G401 (cell line): ENCODE measurements around the gene LRRC40. TPM values are rescaled to one million over a fixed set of nuclear protein-coding genes. Genes with fewer than 3 reads are reported as not detected.
"Not testable (repeated sequence)": the region's sequence is repeated elsewhere in the genome, so short reads cannot be mapped to it uniquely, and the experiment has no call there.

Experiments
- DNase-seq: peaks from one replicate; pipeline ENCODE4 v3.0.0-alpha.2; 2015; ENCODE audit warnings: low spot score
- in situ Hi-C: cut with HindIII; loops from 2 replicates; pipeline ENCODE4 v1.10.0; 2016; ENCODE audit warnings: low sequenced_read_pairs, mixed read lengths
- total RNA-seq: library from RNA; depleted of rRNA; stranded (reverse); fragments of >200 nt; shearing (Covaris generic); gene quantifications from 2 replicates; pipeline ENCODE4 v1.2.3, GENCODE V29; 2014

The LRRC40 gene
- total RNA-seq, 1 experiment from 2014 or later = 70.1 TPM

DNA sequence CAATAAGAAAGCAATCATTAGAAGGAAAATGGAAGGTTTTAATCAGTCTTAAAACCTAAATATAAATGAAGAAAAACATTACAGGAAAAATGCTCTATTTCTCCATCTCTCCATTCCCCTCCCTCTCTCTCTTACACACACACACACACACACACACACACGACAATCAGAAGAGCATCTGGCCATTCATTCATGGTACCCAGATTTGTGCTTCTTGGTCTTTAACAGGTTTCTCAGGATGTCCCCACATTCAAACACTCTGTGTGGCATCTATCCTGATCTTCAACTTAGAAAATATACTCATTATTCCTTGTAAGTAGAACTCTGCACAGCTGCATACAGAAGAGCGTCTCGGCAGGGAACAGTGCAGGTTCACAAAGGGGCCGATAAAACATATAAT lies 779 bp downstream of the LRRC40 start:
- in situ Hi-C loops = no loop called here
- DNase-seq = no peak

DNA sequence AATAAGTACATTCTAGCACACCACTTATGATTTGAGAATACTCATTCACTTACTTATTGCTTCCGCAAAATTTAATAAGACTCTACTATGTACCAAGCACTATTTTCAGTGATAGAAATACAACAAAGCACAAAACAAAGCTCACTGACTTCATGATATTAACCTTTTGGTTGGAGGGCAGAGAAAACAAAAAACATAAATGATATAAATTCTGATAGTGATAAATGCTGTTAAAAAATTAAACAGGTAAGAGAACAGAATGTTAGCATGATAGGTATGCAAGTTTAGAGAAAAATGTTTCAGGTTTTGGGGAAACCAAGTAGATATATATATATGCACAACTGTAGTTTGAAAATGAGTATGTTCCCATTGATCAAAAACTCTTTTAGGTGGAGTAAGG lies 1.2 kb downstream of the LRRC40 start:
- no peak for DNase-seq
- in situ Hi-C loops = no loop called here

- in situ Hi-C loops = no loop called here
- no peak for DNase-seq
Observed at GRCh38 chr1:70202173-70202758, 3.1 kb downstream of the LRRC40 start.

DNA sequence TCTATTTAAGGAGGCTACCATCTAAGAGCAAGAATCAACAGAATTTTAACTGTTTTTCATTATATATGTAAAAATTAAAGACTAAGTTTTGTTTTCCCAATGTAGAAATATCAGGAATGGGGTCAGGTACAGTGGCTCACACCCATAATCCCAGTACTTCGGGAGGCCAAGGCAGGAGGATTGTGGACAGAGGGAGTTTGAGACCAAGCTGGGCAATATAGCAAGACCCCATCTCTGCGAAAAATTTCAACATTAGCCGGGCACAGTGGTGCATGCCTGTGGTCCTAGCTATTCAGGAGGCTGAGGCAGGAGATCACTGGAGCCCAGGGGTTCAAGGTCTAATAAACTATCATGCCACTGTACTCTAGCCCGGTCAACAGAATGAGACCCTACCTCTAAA lies 5.3 kb downstream of the LRRC40 start:
- no peak for DNase-seq
- in situ Hi-C loops = no loop called here

- in situ Hi-C loops = no loop called here
- no peak for DNase-seq
Observed at GRCh38 chr1:70196333-70196732, 9.0 kb downstream of the LRRC40 start.

DNA sequence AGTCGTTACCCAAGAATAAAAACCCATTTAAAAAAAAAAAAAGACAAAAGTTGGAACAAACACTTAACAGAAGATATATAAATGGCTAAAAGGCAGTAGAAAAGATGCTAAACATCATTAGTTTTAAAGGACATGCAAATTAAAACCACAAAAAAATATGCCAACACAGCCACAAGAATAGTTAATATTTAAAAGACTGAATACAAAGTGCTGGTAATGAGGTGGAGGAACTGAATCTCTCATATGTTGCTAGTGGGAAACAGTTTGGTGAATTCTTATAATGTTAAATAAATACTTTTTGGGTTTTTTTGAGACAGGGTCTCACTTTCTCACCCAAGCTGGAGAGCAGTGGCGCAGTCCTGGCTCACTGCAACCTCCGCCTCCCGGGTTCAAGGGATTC lies 10.0 kb downstream of the LRRC40 start:
- DNase-seq = no peak
- in situ Hi-C loops = no loop called here

- no peak for DNase-seq
- in situ Hi-C loops = no loop called here
Observed at GRCh38 chr1:70194601-70195000, 10.8 kb downstream of the LRRC40 start.

- DNase-seq, in situ Hi-C loops: not testable (repeated sequence)
Observed at GRCh38 chr1:70192446-70192845, 12.9 kb downstream of the LRRC40 start.

- in situ Hi-C loops = no loop called here
- DNase-seq = no peak
Observed at GRCh38 chr1:70190180-70190579, 15.2 kb downstream of the LRRC40 start.

- in situ Hi-C loops = no loop called here
- DNase-seq = no peak
Observed at GRCh38 chr1:70188522-70188921, 16.9 kb downstream of the LRRC40 start.

DNA sequence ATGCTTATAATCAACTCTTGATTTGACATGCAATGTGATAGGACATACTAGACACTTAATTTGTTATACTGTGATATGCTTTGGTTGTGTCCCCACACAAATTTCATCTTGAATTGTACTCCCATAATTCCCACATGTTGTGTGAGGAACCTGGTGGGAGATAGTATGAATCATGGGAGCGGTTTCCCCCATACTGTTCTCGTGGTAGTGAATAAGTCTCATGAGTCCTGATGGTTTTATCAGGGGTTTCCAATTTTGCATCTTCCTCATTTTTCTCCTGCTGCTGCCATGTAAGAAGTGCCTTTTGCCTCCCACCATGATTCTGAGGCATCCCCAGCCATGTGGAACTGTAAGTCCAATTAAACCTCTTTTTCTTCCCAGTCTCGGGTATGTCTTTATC lies 20.2 kb downstream of the LRRC40 start:
- in situ Hi-C loops = not testable (repeated sequence)

GRCh38 chr1:70171512-70171911 lies 33.9 kb downstream of the LRRC40 start:
- no peak for DNase-seq
- in situ Hi-C loops = no loop called here

More for the DNA sequence above, 20.2 kb downstream of the LRRC40 start:
- DNase-seq = not testable (repeated sequence)

- in situ Hi-C loops = no loop called here
- no peak for DNase-seq
Observed at GRCh38 chr1:70169018-70169839, 36.1 kb downstream of the LRRC40 start.

DNA sequence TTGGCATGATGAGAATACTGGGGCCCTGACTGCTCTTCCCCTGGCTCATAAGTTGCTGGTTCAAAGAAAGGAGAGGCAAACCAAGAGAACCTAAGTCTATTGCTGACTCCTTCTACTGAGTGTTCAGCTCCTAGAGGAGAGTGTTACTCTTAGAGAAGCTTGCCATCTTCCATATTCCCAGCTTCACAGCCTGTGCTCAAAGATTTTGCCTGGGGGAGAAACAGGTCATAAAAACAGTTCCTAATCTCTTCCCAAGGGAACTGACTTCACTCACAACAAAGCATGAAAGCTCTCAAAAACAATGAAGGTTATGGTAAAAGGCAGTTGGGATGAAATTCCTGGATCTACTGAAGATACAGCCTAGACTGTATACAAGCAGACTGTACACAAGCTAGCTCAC lies 37.1 kb downstream of the LRRC40 start:
- in situ Hi-C loops = no loop called here
- DNase-seq = no peak

DNA sequence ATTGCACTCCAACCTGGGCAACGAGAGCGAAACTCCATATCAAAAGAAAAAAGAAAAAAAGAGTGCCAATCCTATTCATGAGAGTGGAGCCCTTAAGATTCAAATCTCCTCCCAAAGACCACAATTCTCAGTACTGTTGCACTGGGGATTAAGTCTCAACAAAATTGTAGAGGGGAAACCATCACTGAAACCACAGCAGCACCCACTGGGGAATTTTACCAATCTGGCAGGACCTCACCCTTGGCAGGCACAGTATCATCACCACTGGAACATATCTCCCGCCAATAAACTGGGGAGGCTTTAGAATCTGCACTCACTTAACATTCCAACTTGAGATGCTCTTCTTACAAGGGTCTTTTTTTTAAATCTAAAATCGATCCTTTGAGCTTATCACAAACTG lies 41.0 kb downstream of the LRRC40 start:
- no peak for DNase-seq
- in situ Hi-C loops = no loop called here

DNA sequence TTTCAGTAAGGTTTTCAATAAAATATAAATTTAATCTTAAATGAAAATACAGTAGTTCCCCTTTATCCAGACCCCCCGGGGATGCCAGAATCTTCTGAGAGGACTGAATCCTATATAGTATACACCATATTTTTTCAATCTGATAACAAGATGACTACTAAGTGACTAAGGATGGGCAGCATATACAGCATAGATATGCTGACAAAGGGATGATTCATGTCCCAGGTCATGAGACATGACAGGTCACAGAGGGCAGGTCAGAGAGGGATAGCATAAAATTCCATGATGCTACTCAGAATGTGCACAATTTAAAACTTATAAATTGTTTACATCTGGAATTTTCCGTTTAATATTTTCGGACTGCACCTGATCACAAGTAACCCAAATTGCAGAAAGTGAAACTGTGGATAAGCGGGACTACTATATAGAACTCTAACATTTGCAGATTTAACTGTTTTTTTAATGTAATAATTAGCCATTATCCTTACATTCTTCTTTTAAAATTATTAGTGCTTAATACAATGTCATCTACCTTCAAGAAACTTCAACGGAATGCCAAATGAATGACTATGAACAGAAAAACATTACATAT lies 48.8 kb downstream of the LRRC40 start:
- in situ Hi-C loops = no loop called here
- no peak for DNase-seq

- in situ Hi-C loops = no loop called here
- DNase-seq = no peak
Observed at GRCh38 chr1:70153739-70154138, 51.6 kb downstream of the LRRC40 start.

DNA sequence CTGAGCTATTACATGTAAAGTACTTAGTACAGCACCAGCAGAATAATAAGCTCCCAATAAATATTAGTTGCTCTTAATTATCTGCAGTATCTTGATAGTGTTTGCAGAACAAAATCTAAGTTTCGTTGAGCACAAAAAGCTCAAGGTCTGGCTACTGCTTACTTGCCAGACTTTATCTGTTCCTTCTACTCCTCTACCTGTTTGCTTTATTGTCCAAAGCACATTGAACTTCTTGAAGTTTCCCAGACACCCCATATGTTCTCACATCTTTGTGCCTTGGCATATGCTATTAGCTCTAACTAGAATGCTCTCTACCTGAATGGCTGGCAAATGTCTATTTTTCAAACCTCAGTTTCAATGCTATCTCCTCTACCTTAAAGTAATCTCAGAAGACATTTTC lies 54.9 kb downstream of the LRRC40 start:
- in situ Hi-C loops = no loop called here

GRCh38 chr1:70146488-70146887 lies 58.9 kb downstream of the LRRC40 start:
- DNase-seq = no peak
- in situ Hi-C loops = loop anchor here (25.0 kb wide), 1 partner anchor 366 kb away; no protein-coding TSS in a partner anchor

More for the DNA sequence above, 54.9 kb downstream of the LRRC40 start:
- no peak for DNase-seq

GRCh38 chr1:70143048-70143659 lies 62.2 kb downstream of the LRRC40 start:
- in situ Hi-C loops = loop anchor here (25.0 kb wide), 1 partner anchor 369 kb away; no protein-coding TSS in a partner anchor
- DNase-seq = peak; percentile 10
